ENCODE measurements around the gene REV1. TPM values are rescaled to one million over a fixed set of nuclear protein-coding genes. Genes with fewer than 3 reads are reported as not detected.
A peak's percentile ranks its signal among the peaks of the same experiment; 100 is the strongest.

Gene REV1
- total and polyA plus RNA-seq, 9 of the 15 experiments (the other 6 are each of a cell fraction or from before 2014, with no cell fraction given), result 12.8 to 54.4 (median 29.6) TPM

DNA sequence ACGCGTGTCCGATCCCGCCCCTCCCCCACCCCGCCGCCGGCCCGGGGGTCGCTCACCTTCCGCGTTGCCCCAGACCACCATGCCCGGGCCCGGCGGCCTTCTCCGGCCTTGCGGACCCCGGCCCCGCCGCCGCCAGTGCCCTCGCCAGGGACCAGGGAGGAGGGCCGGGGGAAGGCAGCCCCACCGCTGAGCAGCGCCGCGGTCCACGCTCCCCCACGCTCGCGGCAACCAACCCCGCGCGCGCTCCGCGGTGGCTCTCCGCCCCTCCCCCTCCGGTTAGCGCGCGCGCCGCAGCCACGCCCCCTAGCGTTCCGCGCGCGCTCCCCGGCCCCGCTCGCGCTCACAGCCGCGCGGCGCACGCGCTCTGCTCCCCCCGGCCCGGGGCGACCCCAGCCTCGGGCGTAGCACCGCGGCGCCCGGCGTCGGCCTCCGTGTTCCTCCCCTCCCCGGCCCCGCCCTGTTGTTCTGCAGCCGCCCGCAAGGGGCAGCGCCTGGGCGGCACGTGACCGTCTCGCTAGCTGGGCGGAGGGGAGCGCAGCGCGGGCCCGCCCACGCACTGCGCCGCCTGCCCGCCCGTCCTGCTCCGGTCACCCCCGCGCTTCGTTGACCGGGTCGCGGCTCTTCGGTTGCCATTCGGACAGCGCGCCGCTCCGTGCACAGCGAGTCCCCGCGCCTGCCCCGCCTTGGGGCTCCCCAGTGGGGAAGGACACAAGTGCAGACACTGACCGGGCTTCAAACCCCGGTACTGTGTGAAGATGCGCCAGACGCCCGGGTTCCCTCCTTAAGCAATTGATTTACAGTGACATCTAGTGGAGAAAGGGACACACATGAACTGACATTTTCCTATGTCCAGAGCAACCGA, at the start of gene REV1 (continued):
- TF ChIP-seq, protein P1, sequence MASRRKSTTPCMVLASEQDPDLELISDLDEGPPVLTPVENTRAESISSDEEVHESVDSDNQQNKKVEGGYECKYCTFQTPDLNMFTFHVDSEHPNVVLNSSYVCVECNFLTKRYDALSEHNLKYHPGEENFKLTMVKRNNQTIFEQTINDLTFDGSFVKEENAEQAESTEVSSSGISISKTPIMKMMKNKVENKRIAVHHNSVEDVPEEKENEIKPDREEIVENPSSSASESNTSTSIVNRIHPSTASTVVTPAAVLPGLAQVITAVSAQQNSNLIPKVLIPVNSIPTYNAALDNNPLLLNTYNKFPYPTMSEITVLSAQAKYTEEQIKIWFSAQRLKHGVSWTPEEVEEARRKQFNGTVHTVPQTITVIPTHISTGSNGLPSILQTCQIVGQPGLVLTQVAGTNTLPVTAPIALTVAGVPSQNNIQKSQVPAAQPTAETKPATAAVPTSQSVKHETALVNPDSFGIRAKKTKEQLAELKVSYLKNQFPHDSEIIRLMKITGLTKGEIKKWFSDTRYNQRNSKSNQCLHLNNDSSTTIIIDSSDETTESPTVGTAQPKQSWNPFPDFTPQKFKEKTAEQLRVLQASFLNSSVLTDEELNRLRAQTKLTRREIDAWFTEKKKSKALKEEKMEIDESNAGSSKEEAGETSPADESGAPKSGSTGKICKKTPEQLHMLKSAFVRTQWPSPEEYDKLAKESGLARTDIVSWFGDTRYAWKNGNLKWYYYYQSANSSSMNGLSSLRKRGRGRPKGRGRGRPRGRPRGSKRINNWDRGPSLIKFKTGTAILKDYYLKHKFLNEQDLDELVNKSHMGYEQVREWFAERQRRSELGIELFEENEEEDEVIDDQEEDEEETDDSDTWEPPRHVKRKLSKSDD (conservative IDR thresholded peaks at IDR 0.05; ENCODE audit: low read length), result no peak
- TF ChIP-seq SUPT5H (IDR thresholded peaks at IDR 0.05) (no peak; the same call in 1 of the 2 replicates), FUS (optimal IDR thresholded peaks at IDR 0.05; ENCODE audit: low read depth, low read length) (peak; percentile 77), GATAD2A (IDR thresholded peaks at IDR 0.05) (no peak), ZNF717 (CRISPR knock-in tag; IDR thresholded peaks at IDR 0.05) (no peak), KLF1 (tag; IDR thresholded peaks at IDR 0.05) (peak; percentile 93), ZFX (CRISPR knock-in tag; IDR thresholded peaks at IDR 0.05) (peak; percentile 64), RBM39 (optimal IDR thresholded peaks at IDR 0.05; ENCODE audit: low read depth, low read length) (no peak), ZSCAN29 (IDR thresholded peaks at IDR 0.05) (no peak), ZNF41 (CRISPR knock-in tag; conservative IDR thresholded peaks at IDR 0.05) (0 out of 2 replicates have a peak, but pooled peaks have one; percentile 11), CSDE1 (IDR thresholded peaks at IDR 0.05) (no peak), MBD2 (IDR thresholded peaks at IDR 0.05; ENCODE audit: borderline replicate concordance, low read depth) (peak; percentile 18; the same call in 1 of the 2 replicates), SRSF1 (IDR thresholded peaks at IDR 0.05; ENCODE audit: low read depth, low read length) (no peak), U2AF2 (optimal IDR thresholded peaks at IDR 0.05; ENCODE audit: low read depth, low read length) (no peak), ZNF224 (CRISPR knock-in tag; IDR thresholded peaks at IDR 0.05) (peak; percentile 86; the same call in 1 of the 2 replicates)
- TF ChIP-seq, protein P2, sequence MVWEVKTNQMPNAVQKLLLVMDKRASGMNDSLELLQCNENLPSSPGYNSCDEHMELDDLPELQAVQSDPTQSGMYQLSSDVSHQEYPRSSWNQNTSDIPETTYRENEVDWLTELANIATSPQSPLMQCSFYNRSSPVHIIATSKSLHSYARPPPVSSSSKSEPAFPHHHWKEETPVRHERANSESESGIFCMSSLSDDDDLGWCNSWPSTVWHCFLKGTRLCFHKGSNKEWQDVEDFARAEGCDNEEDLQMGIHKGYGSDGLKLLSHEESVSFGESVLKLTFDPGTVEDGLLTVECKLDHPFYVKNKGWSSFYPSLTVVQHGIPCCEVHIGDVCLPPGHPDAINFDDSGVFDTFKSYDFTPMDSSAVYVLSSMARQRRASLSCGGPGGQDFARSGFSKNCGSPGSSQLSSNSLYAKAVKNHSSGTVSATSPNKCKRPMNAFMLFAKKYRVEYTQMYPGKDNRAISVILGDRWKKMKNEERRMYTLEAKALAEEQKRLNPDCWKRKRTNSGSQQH (CRISPR knock-in tag; IDR thresholded peaks at IDR 0.05), result no peak
- TF ChIP-seq, protein P3, sequence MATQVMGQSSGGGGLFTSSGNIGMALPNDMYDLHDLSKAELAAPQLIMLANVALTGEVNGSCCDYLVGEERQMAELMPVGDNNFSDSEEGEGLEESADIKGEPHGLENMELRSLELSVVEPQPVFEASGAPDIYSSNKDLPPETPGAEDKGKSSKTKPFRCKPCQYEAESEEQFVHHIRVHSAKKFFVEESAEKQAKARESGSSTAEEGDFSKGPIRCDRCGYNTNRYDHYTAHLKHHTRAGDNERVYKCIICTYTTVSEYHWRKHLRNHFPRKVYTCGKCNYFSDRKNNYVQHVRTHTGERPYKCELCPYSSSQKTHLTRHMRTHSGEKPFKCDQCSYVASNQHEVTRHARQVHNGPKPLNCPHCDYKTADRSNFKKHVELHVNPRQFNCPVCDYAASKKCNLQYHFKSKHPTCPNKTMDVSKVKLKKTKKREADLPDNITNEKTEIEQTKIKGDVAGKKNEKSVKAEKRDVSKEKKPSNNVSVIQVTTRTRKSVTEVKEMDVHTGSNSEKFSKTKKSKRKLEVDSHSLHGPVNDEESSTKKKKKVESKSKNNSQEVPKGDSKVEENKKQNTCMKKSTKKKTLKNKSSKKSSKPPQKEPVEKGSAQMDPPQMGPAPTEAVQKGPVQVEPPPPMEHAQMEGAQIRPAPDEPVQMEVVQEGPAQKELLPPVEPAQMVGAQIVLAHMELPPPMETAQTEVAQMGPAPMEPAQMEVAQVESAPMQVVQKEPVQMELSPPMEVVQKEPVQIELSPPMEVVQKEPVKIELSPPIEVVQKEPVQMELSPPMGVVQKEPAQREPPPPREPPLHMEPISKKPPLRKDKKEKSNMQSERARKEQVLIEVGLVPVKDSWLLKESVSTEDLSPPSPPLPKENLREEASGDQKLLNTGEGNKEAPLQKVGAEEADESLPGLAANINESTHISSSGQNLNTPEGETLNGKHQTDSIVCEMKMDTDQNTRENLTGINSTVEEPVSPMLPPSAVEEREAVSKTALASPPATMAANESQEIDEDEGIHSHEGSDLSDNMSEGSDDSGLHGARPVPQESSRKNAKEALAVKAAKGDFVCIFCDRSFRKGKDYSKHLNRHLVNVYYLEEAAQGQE (IDR thresholded peaks at IDR 0.05; ENCODE audit: borderline replicate concordance), result peak; percentile 80
- TF ChIP-seq, protein P3 (CRISPR knock-in tag; IDR thresholded peaks at IDR 0.05; ENCODE audit: low read depth), result peak; percentile 50; the same call in 1 of the 2 replicates
